B cell (primary cell): Measurements from ENCODE around the gene NGEF. TPM values are rescaled to one million over a fixed set of nuclear protein-coding genes. Genes with fewer than 3 reads are reported as not detected.

ENCODE experiments used
- ATAC-seq: fragments of 200-7000 bp; cut with Tn5 transposase; one replicate; pipeline ENCODE4 v1.10.0; 2021; ENCODE audit warnings: low read depth, mild to moderate bottlenecking, moderate number of reproducible peaks, moderate library complexity
- CTCF ChIA-PET: fragments of 350-600 bp; sonication (Branson Sonifier 250); formaldehyde crosslinking; loops from one replicate; lab custom pipeline; 2021; ENCODE audit warnings: antibody characterized with exemption, inconsistent platforms; lab: Charles Lee
- POLR2A ChIA-PET: fragments of 350-600 bp; sonication (Branson Sonifier 250); formaldehyde crosslinking; loops from one replicate; lab custom pipeline; 2021; ENCODE audit warnings: antibody characterized with exemption; lab: Charles Lee
- DNase-seq: peaks from one replicate; pipeline ENCODE4 v3.0.0; 2013
- H2AFZ ChIP-seq: 2 replicates; pipeline ENCODE4 v1.6.1; 2012; ENCODE audit warnings: mild to moderate bottlenecking, low read depth, low read length; ENCODE audit not compliant: insufficient read depth, poor library complexity, severe bottlenecking
- H3K27ac ChIP-seq, 2 donors: 1 replicate in 1 of 2; 2 replicates in 1 of 2; pipeline ENCODE4 v1.5.1; 2012 to 2013; ENCODE audit warnings: low read length in 2 of 2, mild to moderate bottlenecking in 2 of 2, moderate library complexity in 1 of 2
- H3K27me3 ChIP-seq, 4 experiments: fragments of 200-600 bp in 1 of 4; sonication (generic) in 1 of 4; replicated peaks in 1 of 4; 1 replicate in 2 of 4; 2 replicates in 2 of 4; pipeline versions ENCODE4 v1.6.1 to v1.7.0; 2013 to 2016; ENCODE audit warnings: low read length in 3 of 4, mild to moderate bottlenecking in 2 of 4, mixed read lengths in 1 of 4, moderate library complexity in 1 of 4; ENCODE audit not compliant: insufficient read depth in 4 of 4, control insufficient read depth in 3 of 4; ENCODE audit errors: control extremely low read depth in 1 of 4
- H3K36me3 ChIP-seq, 2 experiments: replicated peaks in 1 of 2; 1 replicate in 1 of 2; 2 replicates in 1 of 2; pipeline versions ENCODE4 v1.6.1 to v1.7.1; 2013; ENCODE audit warnings: low read length in 1 of 2; ENCODE audit not compliant: insufficient read depth in 2 of 2, control insufficient read depth in 1 of 2; ENCODE audit errors: control extremely low read depth in 1 of 2, extremely low read depth in 1 of 2
- H3K4me1 ChIP-seq, 2 donors: fragments of 200-600 bp in 1 of 2; sonication (generic) in 1 of 2; 1 replicate in 1 of 2; 2 replicates in 1 of 2; pipeline versions ENCODE4 v1.5.1 to v1.6.1; 2013 to 2017; ENCODE audit warnings: low read length in 2 of 2; ENCODE audit not compliant: control insufficient read depth in 2 of 2, insufficient read depth in 2 of 2
- H3K4me2 ChIP-seq: replicated peaks from 2 replicates; pipeline ENCODE3; 2012; ENCODE audit warnings: mild to moderate bottlenecking, low read depth, low read length; ENCODE audit not compliant: poor library complexity, severe bottlenecking
- H3K4me3 ChIP-seq, 5 experiments: fragments of 200-600 bp in 1 of 5; sonication (generic) in 1 of 5; 1 replicate in 3 of 5; 2 replicates in 2 of 5; pipeline versions ENCODE4 v1.5.1 to v1.7.0; 2011 to 2016; ENCODE audit warnings: low read length in 4 of 5, mild to moderate bottlenecking in 4 of 5, low read depth in 2 of 5, control low read depth in 1 of 5, moderate library complexity in 1 of 5; ENCODE audit not compliant: insufficient read depth in 1 of 5; ENCODE audit errors: control extremely low read depth in 1 of 5, extremely low read depth in 1 of 5
- H3K79me2 ChIP-seq: fragments of 200-600 bp; sonication (generic); one replicate; pipeline ENCODE4 v1.6.0; 2016; ENCODE audit warnings: low read length; ENCODE audit not compliant: control insufficient read depth, insufficient read depth
- H3K9ac ChIP-seq: fragments of 200-600 bp; sonication (generic); 2 replicates; pipeline ENCODE4 v1.6.1; 2017; ENCODE audit warnings: mild to moderate bottlenecking, low read length, moderate library complexity
- H3K9me3 ChIP-seq, 3 donors: one replicate each; pipeline versions ENCODE4 v1.6.1 to v1.7.1; 2013; ENCODE audit warnings: low read length in 2 of 3; ENCODE audit not compliant: control insufficient read depth in 2 of 3, insufficient read depth in 1 of 3; ENCODE audit errors: control extremely low read depth in 1 of 3
- H4K20me1 ChIP-seq: 2 replicates; pipeline ENCODE4 v1.6.0; 2012; ENCODE audit warnings: mild to moderate bottlenecking, low read length; ENCODE audit not compliant: insufficient read depth, control insufficient read depth, poor library complexity, severe bottlenecking
- H3K27ac Mint-ChIP-seq: one replicate; pipeline ENCODE4 v1.8.0; 2021; ENCODE audit warnings: mixed read lengths
- H3K27me3 Mint-ChIP-seq: one replicate; pipeline ENCODE4 v1.8.0; 2021; ENCODE audit warnings: mixed read lengths
- H3K4me1 Mint-ChIP-seq: one replicate; pipeline ENCODE4 v1.8.0; 2021; ENCODE audit warnings: mixed read lengths
- H3K4me3 Mint-ChIP-seq: one replicate; pipeline ENCODE4 v1.8.0; 2021; ENCODE audit warnings: mixed read lengths
- H3K9me3 Mint-ChIP-seq: one replicate; pipeline ENCODE4 v1.8.0; 2022; ENCODE audit warnings: mixed read lengths; ENCODE audit not compliant: insufficient read depth
- CTCF ChIP-seq: fragments of 200-600 bp; IDR thresholded peaks from one replicate; pipeline ENCODE4 v1.8.0; 2022; ENCODE audit warnings: antibody characterized with exemption, mild to moderate bottlenecking
- EZH2 ChIP-seq: IDR thresholded peaks from 2 replicates; pipeline ENCODE4 v1.6.1; 2012; ENCODE audit warnings: borderline replicate concordance, low read depth, mild to moderate bottlenecking, moderate library complexity, low read length; ENCODE audit not compliant: insufficient read depth, poor library complexity, severe bottlenecking
- WGBS: methylation state at CpG from one replicate; pipeline ENCODE4 v1.1.5; 2013; ENCODE audit warnings: missing lambda C conversion rate; ENCODE audit not compliant: insufficient coverage; 5-methylcytosine and 5-hydroxymethylcytosine counted together
- intact Hi-C: fragments of 100-400 bp; cut with micrococcal nuclease; formaldehyde crosslinking; loops from one replicate; pipeline ENCODE4 v1.10.0; 2022
- polyA plus RNA-seq: library from polyadenylated mRNA; depleted of rRNA; stranded (reverse); fragments of >200 nt; gene quantifications from 2 replicates; pipeline ENCODE4 v1.2.3, GENCODE V29; 2012
- total RNA-seq, 2 donors: library from RNA; stranded (reverse); fragments of 120-200 nt in 1 of 2; gene quantifications; 1 replicate in 1 of 2; 2 replicates in 1 of 2; pipeline versions ENCODE4 v1.2.3 to v1.2.4, GENCODE V29; 2013 to 2022

NGEF gene
- total and polyA plus RNA-seq, 2 donors (not counting 1 experiment from before 2014, with no cell fraction given): not detected

- DNase-seq (no peak), ATAC-seq (no peak)
- H3K9ac ChIP-seq: no peak overlapping the region
- no peak overlapping the region for H3K4me3 Mint-ChIP-seq
- H3K9me3 ChIP-seq: no peaks in the 10 kb centered on the region
- H3K79me2 ChIP-seq: no peaks in the 10 kb centered on the region
- no peak for TF ChIP-seq EZH2
- TF ChIP-seq CTCF: no peak
- no peak overlapping the region for H3K27ac ChIP-seq
- no peaks in the 10 kb centered on the region for H3K27me3 ChIP-seq
- ChIA-PET POLR2A (no interaction called here), CTCF (interaction anchor here (0.6 kb wide), 2 partner anchors 82 to 217 kb away, joined by 3 read pairs; no protein-coding TSS in a partner anchor)
- H3K4me1 Mint-ChIP-seq: peaks cover 16% of the 10 kb centered on the region
- WGBS: 83% methylated on average over 2 of the region's 3 CpGs
- no peaks in the 10 kb centered on the region for H4K20me1 ChIP-seq
- intact Hi-C loops: no loop called here
- H3K9me3 Mint-ChIP-seq: no peaks in the 10 kb centered on the region
- no peak overlapping the region for H3K4me2 ChIP-seq
- H3K4me1 ChIP-seq: peaks cover 10 to 11% of the 10 kb centered on the region in 2 donors
- H3K4me3 ChIP-seq: no peak overlapping the region
- H3K27ac Mint-ChIP-seq: no peak overlapping the region
- H3K27me3 Mint-ChIP-seq: no peaks in the 10 kb centered on the region
- no peak overlapping the region for H2AFZ ChIP-seq
- peaks cover 21 to 79% of the 10 kb centered on the region in 2 experiments for H3K36me3 ChIP-seq
Measured at GRCh38 chr2:232843834-232844233, 169.2 kb downstream of the NGEF start.

DNA sequence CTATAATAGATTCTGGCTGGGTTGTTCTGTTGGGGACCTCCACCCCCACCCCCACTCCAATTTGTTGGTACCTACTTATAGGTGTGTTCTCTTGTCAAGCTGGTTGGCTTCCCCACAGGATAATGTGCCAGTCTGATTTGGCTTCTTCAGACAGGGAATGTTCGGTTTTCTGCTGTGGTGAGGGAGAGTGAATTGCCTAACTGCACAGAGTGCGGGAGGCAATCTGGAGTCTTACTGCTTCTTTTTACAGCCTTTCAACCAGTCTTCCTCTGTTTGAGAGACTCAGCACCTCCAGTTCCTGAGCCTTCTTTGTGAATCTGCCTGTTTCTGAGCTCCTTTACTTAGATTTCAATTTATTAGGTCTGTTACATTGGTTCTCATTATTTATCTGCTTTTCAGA, 170.4 kb downstream of the NGEF start:
- Mint-ChIP-seq H3K27me3 (no peaks in the 10 kb centered on the region), H3K4me1 (peaks cover 27% of the 10 kb centered on the region), H3K9me3 (no peaks in the 10 kb centered on the region), H3K4me3 (no peak overlapping the region), H3K27ac (no peak overlapping the region)
- H3K27me3 ChIP-seq: no peaks in the 10 kb centered on the region
- H3K4me3 ChIP-seq: no peak overlapping the region
- peaks cover 20 to 72% of the 10 kb centered on the region in 2 experiments for H3K36me3 ChIP-seq
- ATAC-seq: no peak
- no peaks in the 10 kb centered on the region for H4K20me1 ChIP-seq
- 100% methylated on average over 1 of the region's 2 CpGs for WGBS
- ChIA-PET POLR2A (interaction anchor here (0.6 to 0.7 kb wide), 4 partner anchors 112 to 550 kb away, joined by 3 to 11 read pairs (median 7); no protein-coding TSS in a partner anchor), CTCF (interaction anchor here (1.6 kb wide), 1 partner anchor 8 kb away, joined by 3 read pairs; no protein-coding TSS in a partner anchor)
- H3K27ac ChIP-seq: no peak overlapping the region
- H3K9me3 ChIP-seq: no peaks in the 10 kb centered on the region
- no peak overlapping the region for H3K4me2 ChIP-seq
- H3K79me2 ChIP-seq: no peaks in the 10 kb centered on the region
- no peak overlapping the region for H2AFZ ChIP-seq
- H3K4me1 ChIP-seq: peaks cover 21 to 22% of the 10 kb centered on the region in 2 donors
- DNase-seq: no peak
- no peak overlapping the region for H3K9ac ChIP-seq
- TF ChIP-seq CTCF: no peak
- no peak for TF ChIP-seq EZH2
- intact Hi-C loops: no loop called here
